ENCODE data around the gene PP2D1.
A peak's percentile ranks its signal among the peaks of the same experiment; 100 is the strongest.
"Not testable (repeated sequence)": the region's sequence is repeated elsewhere in the genome, so short reads cannot be mapped to it uniquely, and the experiment has no call there.

Gene PP2D1

DNA sequence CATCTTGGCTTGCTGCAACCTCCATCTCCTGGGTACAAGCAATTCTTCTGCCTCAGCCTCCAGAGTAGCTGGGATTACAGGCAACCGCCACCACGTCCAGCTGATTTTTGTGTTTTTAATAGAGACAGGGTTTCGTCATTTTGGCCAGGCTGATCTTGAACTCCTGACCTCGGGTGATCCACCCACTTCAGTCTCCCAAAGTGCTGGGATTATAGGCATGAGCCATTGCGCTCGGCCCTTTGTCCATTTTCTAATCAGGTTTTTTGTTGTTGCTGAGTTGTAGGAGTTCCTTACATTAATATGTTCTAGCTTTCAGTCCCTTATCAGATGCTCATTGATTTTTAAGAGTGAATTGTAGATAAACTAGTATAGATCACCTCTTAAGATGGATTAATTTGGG lies 44.9 kb downstream of the PP2D1 start:
- DNase-seq, result no peak

DNA sequence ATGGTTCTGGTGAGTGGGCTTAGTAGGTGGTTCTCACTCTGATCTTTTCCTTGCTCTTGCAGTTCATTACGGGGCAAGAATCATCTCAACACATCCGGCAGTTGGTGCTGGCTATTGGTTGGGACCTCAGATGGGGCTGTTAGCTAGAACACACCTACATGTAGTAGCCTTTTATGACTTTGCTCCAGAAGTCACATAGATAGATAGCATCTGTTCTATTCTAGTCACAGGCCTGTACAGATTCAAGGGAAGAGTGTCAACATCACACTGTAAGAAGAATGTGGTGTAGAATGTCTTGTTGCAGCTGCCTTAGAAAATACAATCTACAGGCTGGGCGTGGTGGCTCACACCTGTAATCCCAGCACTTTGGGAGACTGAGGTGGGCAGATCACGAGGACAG lies 50.1 kb downstream of the PP2D1 start:
- no peak for DNase-seq

DNA sequence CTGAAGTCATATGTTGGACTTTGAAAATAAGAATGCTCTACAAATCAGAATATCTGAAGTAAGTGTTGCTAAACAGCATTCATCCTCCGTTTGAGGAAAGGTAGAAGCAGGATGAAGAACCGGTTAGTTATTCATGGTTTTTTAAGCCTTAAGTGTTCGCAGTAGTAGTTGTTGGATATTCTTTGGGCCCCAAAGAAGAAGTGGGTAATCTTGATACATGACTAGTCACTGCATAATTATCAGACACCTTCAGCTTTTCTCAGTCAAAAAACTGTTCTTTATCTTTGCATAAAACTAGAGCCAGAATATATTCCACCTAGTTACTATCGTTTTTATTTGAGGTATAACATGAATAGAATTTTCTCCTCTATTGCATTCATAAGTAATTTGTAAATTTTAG lies 51.4 kb downstream of the PP2D1 start:
- DNase-seq, result no peak

DNA sequence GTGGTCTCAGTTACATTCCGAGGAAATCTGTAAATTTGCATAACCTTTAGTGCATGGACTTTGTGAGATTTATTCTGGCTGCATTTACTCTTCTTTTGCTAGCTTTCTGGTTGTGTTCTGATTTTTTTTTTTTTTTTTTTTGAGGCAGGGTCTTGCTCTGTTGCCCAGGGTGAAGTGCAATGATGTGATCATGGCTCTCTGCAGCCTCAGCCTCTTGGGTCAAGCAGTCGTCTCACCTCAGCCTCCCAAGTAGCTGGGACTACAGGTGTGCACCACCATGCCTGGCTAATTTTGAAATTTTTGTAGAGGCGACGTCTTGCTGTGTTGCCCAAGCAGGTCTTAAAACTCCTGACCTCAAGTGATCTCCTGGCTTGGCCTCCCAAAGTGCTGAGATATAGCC lies 52.6 kb downstream of the PP2D1 start:
- DNase-seq, result no peak

DNA sequence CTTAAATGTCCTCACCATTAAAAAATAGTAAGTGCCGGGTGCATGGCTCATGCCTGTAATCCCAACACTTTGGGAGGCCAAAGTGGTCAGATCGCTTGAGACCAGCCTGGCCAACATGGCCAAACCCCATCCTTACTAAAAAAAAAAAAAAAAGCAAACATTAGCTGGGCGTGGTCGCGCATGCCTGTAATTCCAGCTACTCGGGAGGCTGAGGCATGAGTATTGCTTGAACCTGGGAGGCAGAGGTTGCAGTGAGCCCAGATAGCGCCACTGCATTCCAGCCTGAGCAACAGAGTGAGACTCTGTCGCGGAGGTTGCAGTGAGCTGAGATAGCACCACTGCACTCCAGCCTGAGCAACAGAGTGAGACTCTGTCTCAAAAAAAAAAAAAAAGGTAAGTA lies 54.7 kb downstream of the PP2D1 start:
- not testable (repeated sequence) for DNase-seq

DNA sequence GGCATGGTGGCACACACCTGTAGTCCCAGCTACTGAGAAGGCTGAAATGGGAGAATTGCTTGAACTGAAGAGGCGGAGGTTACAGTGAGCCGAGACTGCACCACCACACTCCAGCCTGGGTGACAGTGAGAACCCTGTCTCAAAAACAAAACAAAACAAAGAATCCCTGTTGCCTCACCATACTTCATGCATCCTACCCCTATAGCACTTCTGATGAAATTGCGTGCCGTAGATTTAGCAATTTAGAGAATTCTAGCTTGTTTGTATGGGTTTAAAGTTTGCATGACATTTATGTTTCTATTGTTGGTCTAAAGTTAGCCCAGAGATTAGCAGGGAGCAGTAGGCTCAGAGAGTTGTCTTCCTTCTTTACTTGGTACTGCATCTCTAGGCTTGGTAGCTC lies 57.4 kb downstream of the PP2D1 start:
- no peak for DNase-seq

DNA sequence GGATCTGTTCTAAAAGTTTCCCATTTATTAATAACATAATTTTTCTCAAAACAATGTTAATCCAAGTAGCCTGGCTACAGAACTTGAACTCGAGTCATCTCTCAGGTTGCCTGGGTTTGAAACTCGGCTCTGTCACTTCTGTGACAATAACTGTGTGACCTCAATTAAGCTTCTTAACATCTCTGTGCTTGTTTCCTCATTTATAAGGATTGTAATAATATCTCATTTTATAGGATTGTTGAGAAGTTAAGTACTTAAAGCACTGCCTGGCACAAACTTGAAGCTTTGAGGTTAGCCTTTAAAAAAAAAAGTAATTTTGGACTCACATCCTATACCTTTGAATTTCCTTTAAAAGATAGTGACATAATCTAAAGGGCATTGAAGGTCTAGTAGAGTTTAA lies 61.7 kb downstream of the PP2D1 start:
- DNase-seq, result no peak

DNA sequence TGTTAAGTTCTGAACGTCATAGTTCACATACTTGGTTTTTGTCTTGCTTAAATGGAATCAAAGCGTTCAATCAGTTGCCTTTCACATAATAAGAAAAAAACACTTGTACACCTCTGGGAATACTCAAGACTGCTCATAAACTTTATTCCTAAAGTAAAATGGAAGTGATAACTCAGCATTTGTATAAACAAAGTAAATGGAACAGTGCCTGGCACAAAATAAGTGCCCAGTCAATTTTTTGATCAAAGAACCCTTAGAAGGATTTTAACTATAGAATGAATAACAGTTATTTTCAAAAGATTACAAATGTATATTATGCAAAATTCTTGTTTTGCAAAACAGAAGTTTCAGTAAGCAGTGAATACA lies 63.9 kb downstream of the PP2D1 start:
- DNase-seq, result no peak

DNA sequence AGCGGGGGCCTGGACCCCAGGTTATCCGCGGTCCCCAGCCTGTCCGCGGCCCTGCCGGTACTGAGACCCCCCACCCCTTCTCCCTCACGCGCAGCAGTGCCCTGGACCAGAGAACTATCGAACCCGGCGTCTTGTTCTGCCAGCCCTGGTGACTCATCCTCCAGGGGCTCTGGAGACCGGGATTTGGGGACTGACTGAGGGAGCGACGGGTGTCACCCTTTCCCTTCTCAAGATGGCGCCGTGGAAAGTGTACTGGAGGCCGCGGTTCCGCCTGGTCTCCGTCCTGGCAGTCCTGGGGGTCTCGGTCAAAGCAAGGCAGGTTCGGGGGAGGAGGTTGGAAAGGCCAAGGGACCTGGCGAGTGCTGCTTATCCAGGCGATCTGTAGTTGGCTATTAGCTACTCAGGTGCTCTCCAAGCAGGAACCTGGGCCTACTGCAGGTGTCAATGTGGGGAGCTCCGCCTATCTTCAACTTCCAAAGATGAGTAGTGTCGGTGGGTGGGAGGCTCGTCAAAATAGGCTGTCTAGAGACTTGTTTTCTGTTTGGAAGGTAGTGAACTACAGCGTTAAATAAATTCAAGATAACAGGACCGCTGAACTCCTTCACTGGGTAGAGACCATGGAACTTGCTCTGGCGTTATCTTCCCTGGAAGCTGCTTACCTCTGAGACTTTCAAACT lies 64.4 kb downstream of the PP2D1 start:
- DNase-seq, result peak; percentile 11 to 71 (median 39)

DNA sequence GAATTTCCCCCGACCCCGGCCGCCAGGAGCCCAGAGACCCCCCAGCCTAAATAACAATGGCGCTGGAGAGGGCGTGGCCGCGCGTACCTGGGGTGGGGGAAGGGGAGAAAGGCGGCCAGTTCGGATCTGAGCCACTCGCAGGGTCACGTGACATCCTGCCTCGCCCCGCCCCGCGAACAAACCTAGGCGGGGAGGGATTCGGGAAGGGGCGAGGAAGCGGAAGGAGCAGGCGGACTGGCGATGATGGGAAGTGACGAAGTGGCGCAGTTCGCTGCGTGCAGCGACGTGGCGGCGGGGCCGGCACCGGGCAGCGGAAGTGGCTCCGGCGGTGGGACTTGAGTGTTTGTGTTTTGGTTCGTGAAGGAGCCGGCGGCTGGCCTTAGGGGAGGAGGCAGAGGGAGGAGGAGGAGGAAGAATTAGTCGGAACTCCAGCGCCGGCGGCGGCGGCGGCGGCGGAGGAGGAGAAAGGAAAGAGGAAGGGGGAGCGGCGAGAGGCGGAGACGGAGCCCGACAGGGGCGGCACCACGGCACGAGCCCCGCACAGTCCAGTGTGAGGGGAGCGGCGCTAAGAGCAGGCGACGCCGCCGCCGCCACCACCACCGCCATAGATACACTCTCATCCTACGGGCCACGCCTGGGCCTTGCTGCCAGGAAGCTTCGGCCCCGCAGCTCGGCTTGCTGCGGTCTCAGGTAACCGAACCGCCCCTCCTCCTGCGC lies 65.1 kb downstream of the PP2D1 start, which contains the start of gene RAB5A:
Gene RAB5A (plus strand): TSS at position 266 of the 717 bp plus-strand sequence. CDS start 3,802 bp downstream, outside the sequence.
- peak; percentile 89 to 99 (median 96) for DNase-seq

DNA sequence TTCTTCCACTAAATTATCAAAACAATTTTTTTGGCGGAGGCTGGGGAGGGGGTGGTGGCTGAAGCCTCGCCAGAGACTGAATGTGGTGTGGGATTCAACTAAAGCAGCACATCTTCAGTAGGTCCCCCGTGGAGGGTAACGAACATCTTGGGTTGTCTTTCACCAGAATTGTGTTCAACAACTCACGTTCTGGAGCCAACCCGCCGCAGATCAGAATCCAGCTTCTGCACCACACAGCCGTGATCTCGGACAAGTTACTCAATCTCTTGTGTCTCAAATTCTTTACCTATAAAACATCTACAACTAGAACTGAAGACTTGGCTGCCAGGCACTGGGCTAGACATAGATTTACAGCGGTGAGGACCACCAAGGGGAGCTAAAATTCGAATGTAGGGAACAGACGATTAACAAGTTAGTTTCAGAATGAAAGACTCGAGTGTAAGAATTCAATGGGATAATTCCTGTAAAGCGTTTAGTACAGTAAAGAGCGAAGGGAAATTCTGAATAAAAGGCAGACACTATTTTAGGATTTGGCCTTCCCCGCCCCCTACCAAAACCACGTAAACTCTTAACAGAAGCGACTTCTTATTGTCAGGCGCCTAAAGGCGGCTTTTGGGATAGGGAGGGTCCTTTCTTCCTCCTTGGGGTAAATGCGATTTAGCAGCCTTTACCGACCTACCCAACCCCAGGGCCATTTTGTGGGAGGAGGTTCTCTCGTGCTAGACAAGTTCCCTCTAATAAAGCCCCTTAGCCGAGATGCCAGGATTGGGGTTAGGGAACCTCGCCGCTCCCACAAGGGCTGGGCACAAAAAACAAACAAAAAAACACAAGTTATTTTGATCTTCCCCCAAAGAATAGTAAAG lies 65.9 kb downstream of the PP2D1 start:
- peak in 1 of 5 experiments; percentile 7 for DNase-seq

DNA sequence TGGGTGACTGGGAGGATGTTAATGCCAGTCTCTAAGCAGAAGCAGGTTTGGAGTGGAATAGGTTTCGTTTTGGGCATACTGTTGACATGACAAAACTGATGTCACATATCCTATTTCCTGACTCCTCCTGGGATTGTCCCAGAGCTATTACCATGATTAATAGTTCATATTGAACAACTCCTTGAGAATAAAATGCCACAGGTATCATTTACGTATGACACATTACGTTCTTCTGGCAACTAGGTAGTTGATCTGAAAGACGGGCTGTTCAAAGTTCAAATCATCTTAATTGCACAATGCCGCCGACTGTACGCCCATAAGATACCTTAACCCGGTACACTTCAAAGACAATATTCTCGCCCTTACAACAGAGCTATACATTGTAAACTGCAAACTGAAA lies 66.5 kb downstream of the PP2D1 start:
- DNase-seq, result no peak

DNA sequence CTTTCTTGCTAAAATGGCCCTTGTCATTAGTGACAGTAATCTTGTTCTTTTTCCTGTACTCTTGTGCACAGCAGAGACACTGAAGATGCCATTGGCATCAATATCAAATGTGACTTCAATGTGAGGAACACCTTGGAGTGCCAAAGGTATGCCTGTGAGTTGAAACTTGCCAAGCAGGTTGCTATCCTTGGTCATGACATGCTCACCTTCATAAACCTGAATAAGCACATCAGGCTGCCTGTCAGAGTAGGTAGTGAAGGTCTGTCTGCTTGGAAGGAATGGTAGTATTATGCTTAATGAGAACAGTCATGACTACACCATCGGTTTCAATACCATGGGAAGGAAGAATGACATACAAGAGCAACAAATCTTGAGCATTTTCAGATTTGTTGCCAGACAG lies 71.4 kb downstream of the PP2D1 start:
- no peak for DNase-seq

DNA sequence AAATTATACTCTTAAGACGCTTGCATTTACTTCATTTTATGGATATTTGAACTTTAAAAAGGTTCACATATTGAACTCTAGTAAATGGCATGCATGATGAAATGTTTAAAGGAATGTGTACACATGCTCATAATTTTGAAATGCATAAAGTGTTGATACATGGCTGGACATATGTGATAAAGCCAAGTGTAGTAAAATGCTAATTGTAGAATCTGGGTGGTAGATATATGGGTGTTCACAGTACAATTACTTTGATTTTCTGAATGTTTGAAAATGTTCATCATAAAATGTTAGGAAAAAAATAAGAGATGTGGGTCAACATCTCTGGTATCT lies 73.8 kb downstream of the PP2D1 start:
- no peak for DNase-seq

DNA sequence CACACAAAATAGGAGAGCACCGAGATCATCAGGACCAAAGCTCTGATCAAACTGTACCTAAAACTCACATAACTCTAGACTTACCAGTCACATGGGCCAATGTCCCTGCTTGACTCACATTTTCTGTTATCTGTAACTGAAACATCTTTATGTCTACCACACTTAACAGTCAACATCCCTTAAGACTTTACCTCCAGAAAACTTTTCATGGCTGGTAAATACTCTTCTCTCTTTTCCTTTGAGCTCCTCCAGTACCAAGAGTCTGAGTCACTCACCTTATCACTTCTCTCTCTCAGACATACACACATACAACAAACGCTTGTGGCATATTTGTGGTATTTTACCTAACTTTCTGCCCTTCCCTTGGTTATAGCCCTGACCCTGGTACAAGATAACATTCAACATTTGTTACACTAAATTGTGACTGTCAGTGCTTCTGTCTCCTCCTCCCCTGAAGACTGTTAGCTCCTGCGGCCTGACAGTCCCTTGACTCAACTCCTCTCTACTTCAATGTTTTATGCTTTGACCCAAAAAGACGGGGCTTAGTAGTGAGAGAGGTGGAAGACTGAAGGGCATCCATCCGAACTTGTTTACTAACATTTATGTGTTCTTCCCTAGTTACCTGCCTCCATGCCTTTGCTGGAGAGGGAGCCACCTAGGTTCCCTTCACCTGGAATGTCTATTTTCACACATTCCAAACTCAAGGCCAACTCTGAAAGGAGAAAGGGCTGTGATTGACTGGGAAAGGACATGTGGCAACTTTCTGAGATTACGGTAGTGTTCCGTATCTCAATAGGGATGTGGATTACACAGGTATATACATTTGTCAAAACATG lies 74.4 kb downstream of the PP2D1 start:
- peak in 1 of 5 experiments; percentile 41 for DNase-seq

All from T-helper 2 cell (primary cell).